Rectal smooth muscle tissue (tissue), 1 donor: ENCODE results near the gene EPHA10.

Source experiments
- H3K27ac ChIP-seq: one replicate; pipeline ENCODE4 v1.7.0; 2013; ENCODE audit warnings: low read depth, low read length, inconsistent platforms
- H3K27me3 ChIP-seq: one replicate; pipeline ENCODE4 v1.7.0; 2013; ENCODE audit warnings: low read length; ENCODE audit not compliant: control insufficient read depth, insufficient read depth
- H3K36me3 ChIP-seq: one replicate; pipeline ENCODE4 v1.7.0; 2013; ENCODE audit warnings: low read length; ENCODE audit not compliant: control insufficient read depth, insufficient read depth
- H3K4me1 ChIP-seq: one replicate; pipeline ENCODE4 v1.7.0; 2013; ENCODE audit warnings: low read length; ENCODE audit not compliant: control insufficient read depth, insufficient read depth
- H3K4me3 ChIP-seq: one replicate; pipeline ENCODE4 v1.7.0; 2013; ENCODE audit warnings: low read length
- H3K9ac ChIP-seq: one replicate; pipeline ENCODE4 v1.7.0; 2013; ENCODE audit warnings: low read length

EPHA10 gene

DNA sequence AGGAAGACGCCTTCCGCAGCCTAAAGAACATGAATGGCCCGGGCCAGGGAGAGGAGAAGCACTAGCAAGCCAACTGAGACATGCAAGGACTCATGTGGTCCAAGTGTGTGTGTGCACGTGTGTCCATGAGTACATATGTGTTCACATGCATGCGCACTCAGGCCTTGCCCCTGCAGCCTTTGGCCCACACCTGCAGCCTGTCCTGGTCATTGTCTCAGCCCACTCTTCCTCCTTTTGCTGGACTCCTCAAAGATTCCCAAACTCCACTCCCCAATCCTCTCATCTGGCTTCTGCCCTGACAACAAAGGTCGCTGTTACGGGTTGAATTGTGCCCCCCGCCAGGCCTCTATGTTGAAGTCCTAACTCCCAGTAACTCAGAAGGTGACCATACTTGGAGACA lies 50.7 kb downstream of the EPHA10 start:
- no peaks in the 10 kb centered on the region for H3K4me1 ChIP-seq
- H3K36me3 ChIP-seq = no peaks in the 10 kb centered on the region
- no peak overlapping the region for H3K4me3 ChIP-seq
- H3K9ac ChIP-seq = no peak overlapping the region
- no peaks in the 10 kb centered on the region for H3K27me3 ChIP-seq
- H3K27ac ChIP-seq = no peak overlapping the region

DNA sequence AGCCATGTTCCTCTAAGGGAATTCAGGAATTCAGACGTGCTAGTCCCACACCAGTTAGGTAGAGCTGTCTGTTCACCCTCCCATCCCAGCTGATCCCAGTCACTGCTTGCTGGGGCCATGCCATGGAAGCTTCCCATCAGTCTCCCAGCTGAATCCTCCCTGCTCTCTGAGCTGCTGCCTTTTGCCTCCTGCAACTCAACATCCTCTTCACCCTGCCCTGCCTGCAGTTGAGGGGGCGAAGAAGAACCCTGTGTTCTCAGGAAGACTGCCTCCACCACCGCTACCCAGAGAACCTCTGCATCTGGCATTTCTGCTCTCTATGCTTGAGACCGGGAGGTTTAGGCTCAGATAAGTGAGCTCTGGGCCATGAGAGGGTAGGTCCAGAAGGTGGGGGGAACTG lies 56.4 kb downstream of the EPHA10 start:
- H3K4me3 ChIP-seq = no peak overlapping the region
- no peak overlapping the region for H3K9ac ChIP-seq
- no peak overlapping the region for H3K27ac ChIP-seq
- H3K4me1 ChIP-seq = no peaks in the 10 kb centered on the region
- H3K36me3 ChIP-seq = no peaks in the 10 kb centered on the region
- no peaks in the 10 kb centered on the region for H3K27me3 ChIP-seq

DNA sequence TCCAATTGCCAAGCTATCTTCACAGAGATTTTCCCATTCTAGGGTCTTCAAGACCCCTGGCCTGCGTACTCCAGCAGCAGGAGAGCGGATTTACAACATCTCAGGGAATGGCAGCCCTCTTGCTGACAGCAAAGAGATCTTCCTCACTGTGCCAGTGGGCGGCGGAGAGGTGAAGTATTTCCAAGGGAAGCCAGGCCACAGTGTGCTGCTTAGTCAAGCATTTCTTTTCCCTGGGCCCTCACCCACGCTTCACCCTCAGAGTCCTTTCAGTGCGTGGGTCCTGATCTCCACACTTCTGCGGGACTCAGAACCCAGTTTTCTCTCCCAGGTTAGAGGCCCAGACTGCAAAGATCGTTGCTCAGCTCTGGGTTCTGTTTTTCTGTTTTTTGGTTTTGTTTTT lies 59.5 kb downstream of the EPHA10 start:
- no peak overlapping the region for H3K9ac ChIP-seq
- no peak overlapping the region for H3K4me3 ChIP-seq
- no peak overlapping the region for H3K27ac ChIP-seq
- H3K27me3 ChIP-seq = no peaks in the 10 kb centered on the region
- H3K4me1 ChIP-seq = no peaks in the 10 kb centered on the region
- no peaks in the 10 kb centered on the region for H3K36me3 ChIP-seq

DNA sequence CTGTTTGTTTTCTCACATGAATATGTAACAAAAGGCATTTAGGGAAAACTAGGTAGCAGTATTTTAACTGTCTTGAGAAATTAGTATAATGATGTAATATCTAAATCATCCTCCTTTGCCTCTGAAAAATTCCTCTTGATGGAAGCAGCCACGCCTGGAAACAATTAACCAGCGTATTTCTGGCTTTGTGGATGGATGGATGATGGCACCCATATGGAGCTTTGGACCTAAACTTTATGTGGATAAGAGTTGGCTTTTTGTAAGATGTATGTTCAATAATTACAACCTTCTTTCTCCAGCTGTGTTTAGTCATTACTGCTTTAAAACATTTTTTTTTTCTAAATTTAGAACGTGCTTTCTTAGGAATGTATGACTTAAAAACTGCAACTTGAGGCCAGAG lies 60.0 kb downstream of the EPHA10 start:
- H3K9ac ChIP-seq = no peak overlapping the region
- H3K4me1 ChIP-seq = no peaks in the 10 kb centered on the region
- H3K27me3 ChIP-seq = no peaks in the 10 kb centered on the region
- H3K36me3 ChIP-seq = no peaks in the 10 kb centered on the region
- no peak overlapping the region for H3K4me3 ChIP-seq
- no peak overlapping the region for H3K27ac ChIP-seq

GRCh38 chr1:37703061-37703460 lies 61.9 kb downstream of the EPHA10 start:
- Histone ChIP-seq H3K36me3 (no peaks in the 10 kb centered on the region), H3K27ac (no peak overlapping the region), H3K4me1 (no peaks in the 10 kb centered on the region), H3K9ac (no peak overlapping the region), H3K27me3 (no peaks in the 10 kb centered on the region), H3K4me3 (no peak overlapping the region)

GRCh38 chr1:37701051-37701450 lies 63.9 kb downstream of the EPHA10 start:
- no peak overlapping the region for H3K9ac ChIP-seq
- no peaks in the 10 kb centered on the region for H3K36me3 ChIP-seq
- no peaks in the 10 kb centered on the region for H3K27me3 ChIP-seq
- no peak overlapping the region for H3K27ac ChIP-seq
- H3K4me3 ChIP-seq = no peak overlapping the region
- no peaks in the 10 kb centered on the region for H3K4me1 ChIP-seq

DNA sequence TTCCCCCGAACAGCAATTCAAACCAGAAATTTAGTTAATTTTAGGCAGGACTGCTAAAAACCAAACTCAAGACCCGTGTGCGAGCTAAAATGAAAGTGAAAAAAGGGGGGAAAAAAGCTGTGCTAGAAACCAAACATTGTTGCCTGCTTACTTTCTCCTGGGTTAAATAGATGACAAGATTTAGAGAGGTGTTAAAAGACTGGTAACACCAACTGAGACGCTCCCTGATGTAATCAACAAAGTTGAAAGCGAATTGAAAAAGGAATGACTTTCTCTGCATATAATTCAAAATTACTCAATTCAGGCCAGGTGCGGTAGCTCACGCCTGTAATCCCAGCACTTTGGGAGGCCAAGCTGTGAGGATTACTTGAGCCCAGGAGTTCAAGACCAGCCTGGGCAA lies 65.8 kb downstream of the EPHA10 start:
- no peak overlapping the region for H3K27ac ChIP-seq
- H3K4me1 ChIP-seq = no peaks in the 10 kb centered on the region
- H3K27me3 ChIP-seq = no peaks in the 10 kb centered on the region
- no peak overlapping the region for H3K9ac ChIP-seq
- no peaks in the 10 kb centered on the region for H3K36me3 ChIP-seq
- H3K4me3 ChIP-seq = no peak overlapping the region

GRCh38 chr1:37697737-37698136 lies 67.2 kb downstream of the EPHA10 start:
- no peak overlapping the region for H3K9ac ChIP-seq
- H3K27ac ChIP-seq = no peak overlapping the region
- H3K4me3 ChIP-seq = peak overlapping the region; percentile 10

DNA sequence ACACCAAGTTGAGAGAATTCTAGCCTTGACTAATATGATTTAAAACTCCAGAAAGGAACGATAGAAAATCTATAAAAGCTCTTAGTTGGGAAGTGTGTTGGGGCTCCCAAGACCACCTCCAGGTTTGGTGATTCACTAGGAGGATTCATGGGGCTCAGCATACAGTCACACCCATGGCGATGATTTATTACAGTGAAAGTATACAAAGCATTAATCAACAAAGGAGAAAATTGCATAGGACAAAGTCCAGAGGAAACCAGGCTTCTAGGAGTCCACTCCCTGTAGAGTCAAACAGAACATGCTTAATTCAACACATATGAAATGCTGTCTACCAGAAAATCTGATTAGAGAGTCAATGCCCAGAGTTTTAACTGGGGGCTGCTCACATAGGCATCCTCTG lies 67.8 kb downstream of the EPHA10 start:
- Histone ChIP-seq H3K27ac (no peak overlapping the region), H3K36me3 (no peaks in the 10 kb centered on the region), H3K27me3 (no peaks in the 10 kb centered on the region), H3K4me1 (no peaks in the 10 kb centered on the region), H3K9ac (no peak overlapping the region), H3K4me3 (peak overlapping the region; percentile 10)

More at GRCh38 chr1:37697737-37698136, 67.2 kb downstream of the EPHA10 start:
- Histone ChIP-seq H3K36me3 (no peaks in the 10 kb centered on the region), H3K27me3 (no peaks in the 10 kb centered on the region), H3K4me1 (no peaks in the 10 kb centered on the region)

- Histone ChIP-seq H3K27ac (no peak overlapping the region), H3K4me3 (peak overlapping the region; percentile 95), H3K9ac (no peak overlapping the region)
Measured at GRCh38 chr1:37692834-37693175, 72.1 kb downstream of the EPHA10 start.

DNA sequence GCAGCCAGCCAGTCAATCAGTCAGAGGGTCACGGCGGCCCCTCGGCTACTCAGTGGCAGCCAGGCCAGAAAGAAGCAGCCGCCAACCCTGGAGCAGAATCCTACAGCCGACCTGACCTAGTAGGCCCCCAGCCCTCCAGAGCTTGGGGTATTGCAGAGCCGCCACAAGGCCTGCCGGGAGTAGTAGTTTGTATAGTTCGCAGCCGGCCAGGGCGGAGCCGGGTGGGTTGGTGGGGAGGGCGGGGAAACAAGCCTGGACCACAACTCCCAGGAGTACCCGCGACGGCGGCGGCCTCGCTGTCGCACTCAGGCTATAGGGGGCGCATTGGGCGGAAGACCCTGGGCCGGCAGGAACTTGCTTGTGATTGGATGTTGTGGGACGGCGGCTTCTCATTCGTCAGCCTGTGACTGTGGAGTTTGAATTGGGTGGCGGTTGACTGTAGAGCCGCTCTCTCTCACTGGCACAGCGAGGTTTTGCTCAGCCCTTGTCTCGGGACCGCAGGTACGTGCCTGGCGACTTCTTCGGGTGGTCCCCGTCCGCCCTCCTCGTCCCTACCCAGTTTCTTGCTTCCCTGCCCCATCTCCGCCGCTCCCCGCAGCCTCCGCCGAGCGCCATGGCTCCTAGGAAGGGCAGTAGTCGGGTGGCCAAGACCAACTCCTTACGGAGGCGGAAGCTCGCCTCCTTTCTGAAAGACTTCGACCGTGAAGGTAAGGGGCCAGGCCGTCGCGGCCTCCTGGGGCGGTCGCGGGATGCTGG lies 72.7 kb downstream of the EPHA10 start, which contains the start of gene CDCA8:
CDCA8 (plus strand) TSS at position 439 of the 756 bp plus-strand sequence; CDS start at position 614, 175 bp downstream.
- Histone ChIP-seq H3K27me3 (no peaks in the 10 kb centered on the region), H3K4me3 (peak within 1 kb of the TSS; percentile 95), H3K36me3 (peaks cover 2% of the 10 kb centered on the region), H3K27ac (peak within 1 kb of the TSS; percentile 83), H3K4me1 (peaks cover 14% of the 10 kb centered on the region), H3K9ac (peak within 1 kb of the TSS; percentile 66)

More at GRCh38 chr1:37692834-37693175, 72.1 kb downstream of the EPHA10 start:
- Histone ChIP-seq H3K4me1 (peaks cover 14% of the 10 kb centered on the region), H3K27me3 (no peaks in the 10 kb centered on the region), H3K36me3 (peaks cover 2% of the 10 kb centered on the region)

DNA sequence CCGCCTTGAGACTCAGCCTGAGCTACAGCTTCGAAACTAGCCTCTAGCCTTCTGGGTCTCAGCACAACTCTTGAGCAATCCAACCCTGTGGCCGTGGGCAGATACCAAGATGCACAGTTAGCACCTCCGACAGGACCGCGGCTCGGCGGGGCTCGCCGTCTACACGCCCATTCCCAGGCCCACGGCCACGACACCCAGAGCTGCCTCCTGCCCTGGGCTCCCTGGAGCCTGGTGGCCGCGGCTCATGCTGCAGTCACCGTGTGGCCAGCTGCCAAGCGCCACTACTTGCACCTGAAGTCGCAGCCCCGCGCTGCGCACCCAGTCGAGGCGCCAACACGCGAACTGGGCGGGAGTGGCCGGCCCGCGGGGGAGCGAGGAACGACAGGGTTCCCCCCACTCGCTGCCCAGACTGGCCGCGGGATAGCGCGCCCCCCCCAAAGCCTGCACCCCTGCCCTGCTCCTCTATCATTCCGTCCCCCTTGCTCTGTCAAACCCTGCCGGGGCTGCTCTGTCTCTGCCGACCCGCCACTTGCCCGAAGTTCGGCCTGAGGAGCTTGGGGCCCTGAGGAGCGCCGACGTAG lies 73.3 kb downstream of the EPHA10 start:
- Histone ChIP-seq H3K27me3 (no peaks in the 10 kb centered on the region), H3K4me3 (peak overlapping the region; percentile 95), H3K4me1 (peaks cover 14% of the 10 kb centered on the region), H3K9ac (peak overlapping the region; percentile 66), H3K36me3 (peaks cover 4% of the 10 kb centered on the region), H3K27ac (peak overlapping the region; percentile 83)

- H3K36me3 ChIP-seq = peaks cover 12% of the 10 kb centered on the region
- peak overlapping the region; percentile 95 for H3K4me3 ChIP-seq
- peaks cover 14% of the 10 kb centered on the region for H3K4me1 ChIP-seq
- no peaks in the 10 kb centered on the region for H3K27me3 ChIP-seq
- no peak overlapping the region for H3K27ac ChIP-seq
- H3K9ac ChIP-seq = no peak overlapping the region
Measured at GRCh38 chr1:37688926-37689325, 76.0 kb downstream of the EPHA10 start.
